AG10803 (cell line): ENCODE measurements around the gene AGA.

ENCODE experiments used
- DNase-seq: peaks from one replicate; pipeline ENCODE4 v3.0.0; 2010; ENCODE audit warnings: low read depth
- H3K4me3 ChIP-seq: 2 replicates; pipeline ENCODE4 v1.5.1; 2011; ENCODE audit warnings: mild to moderate bottlenecking, low read length, control low read depth
- TF ChIP-seq, protein P1 (sequence below): conservative IDR thresholded peaks from 2 replicates; pipeline ENCODE4 v1.5.1; 2011; ENCODE audit warnings: mild to moderate bottlenecking, low read length, control low read depth, inconsistent platforms

The AGA gene

DNA sequence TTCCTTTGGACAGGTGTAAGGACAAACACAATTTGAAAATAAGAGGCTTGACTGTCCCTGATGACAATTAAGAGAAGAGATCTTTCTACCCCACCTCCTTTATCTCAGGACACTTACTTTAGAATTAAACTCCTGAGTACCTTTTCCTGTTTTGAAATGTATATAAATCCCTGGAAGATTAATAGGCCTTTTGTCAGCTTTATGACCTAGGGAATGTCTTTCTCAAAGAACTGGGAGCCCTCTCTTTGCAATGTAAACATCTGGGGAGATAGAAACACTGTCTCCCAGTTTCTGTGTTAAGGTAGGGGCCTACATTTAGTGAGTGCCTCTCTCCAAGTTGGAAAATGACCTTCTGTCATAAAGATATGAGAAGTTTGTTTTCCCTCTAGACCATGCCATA is 31.7 kb downstream of the AGA start:
- no peak for DNase-seq
- no peak overlapping the region for H3K4me3 ChIP-seq
- TF ChIP-seq, protein P1, sequence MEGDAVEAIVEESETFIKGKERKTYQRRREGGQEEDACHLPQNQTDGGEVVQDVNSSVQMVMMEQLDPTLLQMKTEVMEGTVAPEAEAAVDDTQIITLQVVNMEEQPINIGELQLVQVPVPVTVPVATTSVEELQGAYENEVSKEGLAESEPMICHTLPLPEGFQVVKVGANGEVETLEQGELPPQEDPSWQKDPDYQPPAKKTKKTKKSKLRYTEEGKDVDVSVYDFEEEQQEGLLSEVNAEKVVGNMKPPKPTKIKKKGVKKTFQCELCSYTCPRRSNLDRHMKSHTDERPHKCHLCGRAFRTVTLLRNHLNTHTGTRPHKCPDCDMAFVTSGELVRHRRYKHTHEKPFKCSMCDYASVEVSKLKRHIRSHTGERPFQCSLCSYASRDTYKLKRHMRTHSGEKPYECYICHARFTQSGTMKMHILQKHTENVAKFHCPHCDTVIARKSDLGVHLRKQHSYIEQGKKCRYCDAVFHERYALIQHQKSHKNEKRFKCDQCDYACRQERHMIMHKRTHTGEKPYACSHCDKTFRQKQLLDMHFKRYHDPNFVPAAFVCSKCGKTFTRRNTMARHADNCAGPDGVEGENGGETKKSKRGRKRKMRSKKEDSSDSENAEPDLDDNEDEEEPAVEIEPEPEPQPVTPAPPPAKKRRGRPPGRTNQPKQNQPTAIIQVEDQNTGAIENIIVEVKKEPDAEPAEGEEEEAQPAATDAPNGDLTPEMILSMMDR = no peak

DNA sequence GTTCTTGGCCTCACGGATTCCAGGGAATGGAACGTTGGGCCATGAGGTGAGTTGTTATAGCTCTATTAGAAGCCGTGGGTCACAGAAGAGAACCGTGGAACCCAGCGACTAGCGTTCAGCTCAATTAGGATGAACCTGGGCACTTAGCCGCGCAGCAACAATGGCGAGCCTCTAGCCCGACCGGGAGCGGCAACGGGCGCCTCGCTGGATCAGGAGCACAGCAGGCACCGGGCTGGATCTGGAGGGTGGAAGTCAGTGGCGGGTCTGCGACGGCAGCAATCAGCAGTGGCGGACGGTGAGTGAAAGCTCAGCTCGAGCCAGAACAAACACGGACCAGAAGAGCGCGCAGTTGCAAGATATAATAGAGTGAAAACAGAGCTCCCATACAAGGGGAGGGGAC is 34.2 kb downstream of the AGA start:
- H3K4me3 ChIP-seq = no peak overlapping the region
- no peak for DNase-seq
- TF ChIP-seq, protein P1 = no peak

DNA sequence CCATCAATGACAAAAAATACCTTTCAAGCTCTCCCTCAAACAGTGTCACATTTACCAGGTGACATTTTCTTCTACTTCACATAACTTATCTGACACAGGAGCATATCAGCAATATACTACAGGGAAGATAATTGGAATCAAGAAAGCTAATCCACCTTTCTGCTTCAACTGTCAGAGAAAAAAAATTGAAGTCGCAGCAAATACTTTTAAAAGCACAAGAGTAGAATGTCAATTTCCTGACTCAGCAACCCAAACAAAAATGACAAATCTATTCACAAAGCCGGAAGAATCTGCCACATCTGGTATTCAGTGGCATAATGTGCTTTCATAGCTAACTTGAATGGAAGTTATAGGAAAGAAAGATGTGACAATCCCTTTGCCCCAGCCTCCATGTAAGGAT is 36.7 kb downstream of the AGA start:
- H3K4me3 ChIP-seq = no peak overlapping the region
- no peak for DNase-seq
- TF ChIP-seq, protein P1 = no peak

DNA sequence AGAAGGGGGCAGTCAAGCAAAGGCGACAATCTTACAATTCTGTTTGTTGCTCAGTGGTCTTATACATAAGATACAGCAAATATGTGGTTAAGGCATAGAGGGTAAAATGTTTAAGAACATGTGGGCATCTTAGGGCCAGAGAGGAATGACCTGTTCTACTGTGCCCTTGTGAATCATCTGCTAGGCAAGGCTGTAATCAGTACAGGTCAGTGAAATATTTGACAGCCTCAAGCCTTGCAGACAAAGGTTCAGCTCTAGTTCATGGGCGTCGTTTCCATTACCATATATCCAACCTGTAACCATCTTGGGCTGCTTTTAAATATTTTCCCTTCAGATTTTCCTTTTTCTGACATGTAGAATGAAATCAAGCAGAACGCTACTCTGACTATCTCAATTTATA is 37.3 kb downstream of the AGA start:
- TF ChIP-seq, protein P1 = no peak
- DNase-seq = no peak
- no peak overlapping the region for H3K4me3 ChIP-seq

DNA sequence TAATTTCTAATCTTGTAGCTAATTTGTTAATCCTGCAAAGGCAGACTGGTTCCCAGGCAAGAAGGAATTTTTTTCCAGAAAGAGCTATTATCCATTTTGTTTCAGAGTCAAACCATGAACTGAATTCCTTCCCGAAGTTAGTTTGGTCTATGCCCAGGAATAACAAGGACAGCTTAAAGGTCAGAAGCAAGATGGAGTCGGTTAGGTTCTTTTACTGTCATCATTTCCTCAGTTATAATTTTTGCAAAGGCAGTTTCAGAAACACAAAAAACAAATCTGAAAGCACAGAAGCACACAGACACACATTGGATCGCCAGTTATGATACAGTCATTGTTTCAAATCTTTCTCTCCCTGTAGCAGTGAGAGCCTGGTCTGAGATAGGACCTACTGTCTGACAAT is 37.9 kb downstream of the AGA start:
- DNase-seq = no peak
- TF ChIP-seq, protein P1 = no peak
- no peak overlapping the region for H3K4me3 ChIP-seq

DNA sequence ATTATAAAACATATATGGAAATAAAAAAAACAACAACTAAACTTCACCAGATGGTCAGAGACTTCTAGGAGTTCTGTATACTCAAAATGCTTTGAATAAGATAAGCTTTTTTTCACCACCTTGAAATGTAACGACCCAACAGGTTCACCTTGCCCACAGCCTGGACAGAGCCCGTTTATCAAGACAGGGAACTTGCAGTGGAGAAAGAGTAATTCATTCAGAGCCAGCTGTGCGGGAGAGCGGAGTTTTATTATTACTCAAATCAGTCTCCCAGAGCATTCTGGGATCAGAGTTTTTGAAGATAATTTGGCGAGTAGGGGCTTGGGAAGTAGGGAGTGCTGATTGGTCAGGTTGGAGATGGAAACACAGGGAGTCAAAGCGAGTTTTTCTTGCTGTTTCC is 38.5 kb downstream of the AGA start:
- no peak for DNase-seq
- TF ChIP-seq, protein P1 = no peak
- H3K4me3 ChIP-seq = no peak overlapping the region

DNA sequence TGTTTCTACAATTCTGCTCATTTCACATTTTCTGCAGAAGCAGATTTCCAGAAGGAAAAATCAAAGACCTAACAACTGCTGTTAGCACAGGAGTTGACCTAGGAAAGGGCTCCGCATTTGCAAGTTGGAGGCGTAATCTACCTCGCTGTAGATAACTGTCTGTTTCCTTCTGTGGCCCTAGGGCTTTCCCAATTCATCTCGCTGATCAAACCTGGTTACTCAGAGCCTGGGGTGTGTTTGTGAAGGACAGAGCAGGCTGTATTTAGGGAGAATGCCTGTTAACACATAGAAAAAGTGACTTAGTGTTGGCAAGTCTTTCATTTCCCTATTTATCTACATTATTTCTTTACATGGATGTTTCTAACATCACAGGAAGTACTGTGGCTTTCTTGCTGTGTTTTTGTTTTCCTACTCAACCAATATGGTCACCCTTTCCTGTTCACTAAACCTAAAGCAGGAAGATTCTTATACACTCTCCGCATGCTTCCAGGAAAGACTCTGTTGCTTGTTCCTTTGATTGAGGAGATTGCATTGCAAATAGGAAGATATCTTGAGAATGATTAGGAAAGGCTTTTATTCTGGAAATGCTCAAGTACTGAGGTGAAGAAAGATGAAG is 40.5 kb downstream of the AGA start:
- TF ChIP-seq, protein P1 = no peak
- no peak for DNase-seq
- no peak overlapping the region for H3K4me3 ChIP-seq
